Activated naive CD4-positive, alpha-beta T cell treated with anti-CD3 and anti-CD28 coated beads, Interleukin-2, amount 10 ng/mL, durations not matched to agents 7 days and 5 days (primary cell): ENCODE measurements around the gene LTF.

Experiments used
- CTCF ChIA-PET: fragments of 350-600 bp; sonication (Branson Sonifier 250); formaldehyde crosslinking; loops from one replicate; lab custom pipeline; 2021; ENCODE audit warnings: antibody characterized with exemption; lab: Charles Lee
- DNase-seq: peaks from one replicate; pipeline ENCODE4 v3.0.0-alpha.2; 2020
- H3K27ac Mint-ChIP-seq: one replicate; pipeline ENCODE4 v1.8.0; 2021; ENCODE audit warnings: mild to moderate bottlenecking, moderate library complexity, mixed read lengths
- H3K27me3 Mint-ChIP-seq: one replicate; pipeline ENCODE4 v1.8.0; 2021; ENCODE audit warnings: mild to moderate bottlenecking, mixed read lengths
- H3K36me3 Mint-ChIP-seq: one replicate; pipeline ENCODE4 v1.8.0; 2021; ENCODE audit warnings: mixed read lengths
- H3K4me1 Mint-ChIP-seq: one replicate; pipeline ENCODE4 v1.8.0; 2021; ENCODE audit warnings: mixed read lengths
- H3K4me3 Mint-ChIP-seq: one replicate; pipeline ENCODE4 v1.8.0; 2021; ENCODE audit warnings: mild to moderate bottlenecking, moderate library complexity, mixed read lengths
- H3K9me3 Mint-ChIP-seq: one replicate; pipeline ENCODE4 v1.8.0; 2021; ENCODE audit warnings: mixed read lengths

The LTF gene

GRCh38 chr3:46484911-46485778 is 20.4 kb upstream of the LTF start:
- Mint-ChIP-seq H3K9me3 (no peaks in the 10 kb centered on the region), H3K4me1 (peaks cover 17% of the 10 kb centered on the region), H3K4me3 (no peak overlapping the region), H3K36me3 (no peaks in the 10 kb centered on the region), H3K27me3 (peaks cover 32% of the 10 kb centered on the region), H3K27ac (no peak overlapping the region)
- CTCF ChIA-PET, result interaction anchor here (7.9 kb wide), 1 partner anchor 146 kb away, joined by 187 read pairs; no protein-coding TSS in a partner anchor
- DNase-seq, result no peak

GRCh38 chr3:46484388-46484787 is 19.7 kb upstream of the LTF start:
- Mint-ChIP-seq H3K9me3 (no peaks in the 10 kb centered on the region), H3K4me1 (peaks cover 10% of the 10 kb centered on the region), H3K27ac (no peak overlapping the region), H3K36me3 (no peaks in the 10 kb centered on the region), H3K27me3 (peaks cover 40% of the 10 kb centered on the region), H3K4me3 (no peak overlapping the region)
- DNase-seq, result no peak
- CTCF ChIA-PET, result interaction anchor here (7.9 kb wide), 1 partner anchor 146 kb away, joined by 187 read pairs; no protein-coding TSS in a partner anchor

- peaks cover 4% of the 10 kb centered on the region for H3K4me1 Mint-ChIP-seq
- CTCF ChIA-PET, result interaction anchor here (0.6 to 7.9 kb wide), 2 partner anchors 75 to 147 kb away, joined by 3 to 187 read pairs; no protein-coding TSS in a partner anchor
- H3K4me3 Mint-ChIP-seq, result no peak overlapping the region
- H3K9me3 Mint-ChIP-seq, result no peaks in the 10 kb centered on the region
- no peak overlapping the region for H3K27ac Mint-ChIP-seq
- DNase-seq, result no peak
- peaks cover 45% of the 10 kb centered on the region for H3K27me3 Mint-ChIP-seq
- H3K36me3 Mint-ChIP-seq, result no peaks in the 10 kb centered on the region
Measured at GRCh38 chr3:46483825-46484224, 19.1 kb upstream of the LTF start.

GRCh38 chr3:46482632-46483350 is 18.1 kb upstream of the LTF start:
- no peak for DNase-seq

GRCh38 chr3:46481636-46482035 is 16.9 kb upstream of the LTF start:
- no peak for DNase-seq
- H3K9me3 Mint-ChIP-seq, result no peaks in the 10 kb centered on the region
- H3K4me1 Mint-ChIP-seq, result no peaks in the 10 kb centered on the region
- no peak overlapping the region for H3K4me3 Mint-ChIP-seq
- peaks cover 63% of the 10 kb centered on the region for H3K27me3 Mint-ChIP-seq
- no peaks in the 10 kb centered on the region for H3K36me3 Mint-ChIP-seq
- CTCF ChIA-PET, result no interaction called here
- H3K27ac Mint-ChIP-seq, result no peak overlapping the region

More at GRCh38 chr3:46482632-46483350, 18.1 kb upstream of the LTF start:
- Mint-ChIP-seq H3K27ac (no peak overlapping the region), H3K9me3 (no peaks in the 10 kb centered on the region), H3K27me3 (peaks cover 55% of the 10 kb centered on the region), H3K4me3 (no peak overlapping the region), H3K4me1 (no peaks in the 10 kb centered on the region), H3K36me3 (no peaks in the 10 kb centered on the region)
- CTCF ChIA-PET, result interaction anchor here (0.5 kb wide), 1 partner anchor 1481 kb away, joined by 4 read pairs; no protein-coding TSS in a partner anchor

GRCh38 chr3:46480491-46481195 is 15.9 kb upstream of the LTF start:
- Mint-ChIP-seq H3K9me3 (no peaks in the 10 kb centered on the region), H3K4me1 (no peaks in the 10 kb centered on the region), H3K27me3 (peaks cover 56% of the 10 kb centered on the region), H3K4me3 (no peak overlapping the region), H3K36me3 (no peaks in the 10 kb centered on the region), H3K27ac (no peak overlapping the region)
- CTCF ChIA-PET, result interaction anchor here (1.0 kb wide), 1 partner anchor 8 kb away, joined by 3 read pairs; no protein-coding TSS in a partner anchor
- no peak for DNase-seq

GRCh38 chr3:46479696-46480095 is 15.0 kb upstream of the LTF start:
- H3K4me1 Mint-ChIP-seq, result no peaks in the 10 kb centered on the region
- no peak overlapping the region for H3K4me3 Mint-ChIP-seq
- H3K9me3 Mint-ChIP-seq, result peaks cover 8% of the 10 kb centered on the region
- no peak overlapping the region for H3K27ac Mint-ChIP-seq
- CTCF ChIA-PET, result interaction anchor here (1.0 kb wide), 1 partner anchor 9 kb away, joined by 3 read pairs; no protein-coding TSS in a partner anchor
- H3K36me3 Mint-ChIP-seq, result no peaks in the 10 kb centered on the region
- no peak for DNase-seq
- peaks cover 66% of the 10 kb centered on the region for H3K27me3 Mint-ChIP-seq

- no peak overlapping the region for H3K27ac Mint-ChIP-seq
- no peaks in the 10 kb centered on the region for H3K36me3 Mint-ChIP-seq
- peaks cover 13% of the 10 kb centered on the region for H3K9me3 Mint-ChIP-seq
- peaks cover 69% of the 10 kb centered on the region for H3K27me3 Mint-ChIP-seq
- H3K4me3 Mint-ChIP-seq, result no peak overlapping the region
- DNase-seq, result no peak
- CTCF ChIA-PET, result interaction anchor here (1.6 kb wide), 1 partner anchor 10 kb away, joined by 4 read pairs; no protein-coding TSS in a partner anchor
- no peaks in the 10 kb centered on the region for H3K4me1 Mint-ChIP-seq
Measured at GRCh38 chr3:46479021-46479420, 14.3 kb upstream of the LTF start.

- H3K27me3 Mint-ChIP-seq, result peaks cover 73% of the 10 kb centered on the region
- CTCF ChIA-PET, result interaction anchor here (1.6 kb wide), 1 partner anchor 10 kb away, joined by 4 read pairs; no protein-coding TSS in a partner anchor
Measured at GRCh38 chr3:46478341-46478740, 13.6 kb upstream of the LTF start.

GRCh38 chr3:46477756-46478155 is 13.1 kb upstream of the LTF start:
- Mint-ChIP-seq H3K27me3 (peaks cover 77% of the 10 kb centered on the region), H3K36me3 (no peaks in the 10 kb centered on the region), H3K9me3 (peaks cover 13% of the 10 kb centered on the region), H3K27ac (no peak overlapping the region), H3K4me3 (no peak overlapping the region), H3K4me1 (no peaks in the 10 kb centered on the region)
- DNase-seq, result no peak
- CTCF ChIA-PET, result interaction anchor here (1.6 kb wide), 1 partner anchor 11 kb away, joined by 4 read pairs; no protein-coding TSS in a partner anchor

More at GRCh38 chr3:46478341-46478740, 13.6 kb upstream of the LTF start:
- DNase-seq, result no peak
- H3K4me3 Mint-ChIP-seq, result no peak overlapping the region
- peaks cover 13% of the 10 kb centered on the region for H3K9me3 Mint-ChIP-seq
- no peak overlapping the region for H3K27ac Mint-ChIP-seq
- no peaks in the 10 kb centered on the region for H3K4me1 Mint-ChIP-seq
- H3K36me3 Mint-ChIP-seq, result no peaks in the 10 kb centered on the region

- CTCF ChIA-PET, result interaction anchor here (1.6 to 4.2 kb wide), 2 partner anchors 12 kb away, joined by 4 to 21 read pairs; no protein-coding TSS in a partner anchor
- Mint-ChIP-seq H3K4me3 (no peak overlapping the region), H3K27ac (no peak overlapping the region), H3K36me3 (no peaks in the 10 kb centered on the region), H3K9me3 (peaks cover 13% of the 10 kb centered on the region), H3K27me3 (peaks cover 77% of the 10 kb centered on the region), H3K4me1 (no peaks in the 10 kb centered on the region)
- DNase-seq, result no peak
Measured at GRCh38 chr3:46477145-46477544, 12.4 kb upstream of the LTF start.

GRCh38 chr3:46472736-46473135 is 8.0 kb upstream of the LTF start:
- H3K4me3 Mint-ChIP-seq, result no peak overlapping the region
- peaks cover 13% of the 10 kb centered on the region for H3K9me3 Mint-ChIP-seq
- no peak for DNase-seq
- no peaks in the 10 kb centered on the region for H3K36me3 Mint-ChIP-seq
- no peaks in the 10 kb centered on the region for H3K4me1 Mint-ChIP-seq
- CTCF ChIA-PET, result interaction anchor here (0.9 to 4.2 kb wide), 4 partner anchors 10 to 22 kb away, joined by 3 to 21 read pairs (median 4); no protein-coding TSS in a partner anchor
- H3K27me3 Mint-ChIP-seq, result peaks cover 77% of the 10 kb centered on the region
- no peak overlapping the region for H3K27ac Mint-ChIP-seq

- no peak for DNase-seq
- Mint-ChIP-seq H3K36me3 (no peaks in the 10 kb centered on the region), H3K9me3 (peaks cover 13% of the 10 kb centered on the region), H3K4me1 (no peaks in the 10 kb centered on the region), H3K27ac (no peak overlapping the region), H3K27me3 (peaks cover 81% of the 10 kb centered on the region), H3K4me3 (no peak overlapping the region)
- CTCF ChIA-PET, result interaction anchor here (1.1 to 3.6 kb wide), 2 partner anchors 17 kb away, joined by 4 to 16 read pairs; no protein-coding TSS in a partner anchor
Measured at GRCh38 chr3:46471371-46471914, 6.7 kb upstream of the LTF start.
